OCI-LY1 (cell line): ENCODE data around the gene TIMM44.

Source experiments
- H2AFZ ChIP-seq: fragments of 200-600 bp; sonication (generic), shearing (Covaris generic); 2 replicates; pipeline ENCODE4 v1.6.0; 2014; ENCODE audit warnings: antibody characterized with exemption, mild to moderate bottlenecking, low read length
- H3F3A ChIP-seq: fragments of 200-600 bp; sonication (generic), shearing (Covaris generic); 2 replicates; pipeline ENCODE4 v1.6.0; 2014; ENCODE audit warnings: mild to moderate bottlenecking, antibody characterized with exemption, low read length, moderate library complexity; ENCODE audit not compliant: insufficient read depth
- H3K27ac ChIP-seq: fragments of 200-600 bp; sonication (generic); 2 replicates; pipeline ENCODE4 v1.5.1; 2014; ENCODE audit warnings: low read length, mixed run types, mild to moderate bottlenecking, low read depth; ENCODE audit not compliant: poor library complexity, severe bottlenecking
- H3K27me3 ChIP-seq: fragments of 200-600 bp; sonication (generic); 2 replicates; pipeline ENCODE4 v1.6.0; 2014; ENCODE audit warnings: antibody characterized with exemption, mild to moderate bottlenecking, low read length, moderate library complexity; ENCODE audit not compliant: insufficient read depth
- H3K36me3 ChIP-seq: fragments of 200-600 bp; sonication (generic); 2 replicates; pipeline ENCODE4 v1.6.1; 2014; ENCODE audit warnings: mild to moderate bottlenecking, antibody characterized with exemption, low read length, moderate library complexity, mixed read lengths; ENCODE audit not compliant: insufficient read depth
- H3K4me1 ChIP-seq: fragments of 200-600 bp; sonication (generic); 2 replicates; pipeline ENCODE4 v1.5.1; 2014; ENCODE audit warnings: mild to moderate bottlenecking, low read length, moderate library complexity; ENCODE audit not compliant: insufficient read depth, severe bottlenecking
- H3K4me2 ChIP-seq: fragments of 200-600 bp; sonication (generic), shearing (Covaris generic); 2 replicates; pipeline ENCODE4 v1.6.1; 2014; ENCODE audit warnings: low read length
- H3K4me3 ChIP-seq: fragments of 200-600 bp; sonication (generic); 2 replicates; pipeline ENCODE4 v1.5.1; 2014; ENCODE audit warnings: low read length, low read depth, mild to moderate bottlenecking, mixed read lengths; ENCODE audit not compliant: poor library complexity, severe bottlenecking
- H3K79me2 ChIP-seq: fragments of 200-600 bp; shearing (Covaris generic); 2 replicates; pipeline ENCODE4 v1.6.1; 2016; ENCODE audit warnings: mixed run types, low read length, mixed read lengths; ENCODE audit not compliant: insufficient read depth
- H3K9ac ChIP-seq: fragments of 200-600 bp; sonication (generic), shearing (Covaris generic); 2 replicates; pipeline ENCODE4 v1.6.1; 2014; ENCODE audit warnings: mild to moderate bottlenecking, low read length, mixed read lengths
- H3K9me2 ChIP-seq: fragments of 200-600 bp; sonication (generic), shearing (Covaris generic); 2 replicates; pipeline ENCODE4 v1.6.1; 2014; ENCODE audit warnings: low read depth, mild to moderate bottlenecking, low read length, mixed read lengths
- H3K9me3 ChIP-seq: fragments of 200-600 bp; shearing (Covaris generic); 2 replicates; pipeline ENCODE4 v1.6.1; 2014; ENCODE audit warnings: low read length, mixed read lengths
- H4K20me1 ChIP-seq: fragments of 200-600 bp; sonication (generic), shearing (Covaris generic); 2 replicates; pipeline ENCODE4 v1.6.0; 2016; ENCODE audit warnings: mild to moderate bottlenecking, low read length; ENCODE audit not compliant: insufficient read depth
- CTCF ChIP-seq: fragments of 200-600 bp; sonication (generic), shearing (Covaris generic); IDR thresholded peaks from 2 replicates; pipeline ENCODE4 v1.5.1; 2017; ENCODE audit warnings: mild to moderate bottlenecking, antibody characterized with exemption, low read length, moderate library complexity, mixed read lengths
- EZH2 ChIP-seq: fragments of 200-600 bp; sonication (generic), shearing (Covaris generic); IDR thresholded peaks from 2 replicates; pipeline ENCODE4 v1.8.0; 2017; ENCODE audit warnings: borderline replicate concordance, mixed run types, mild to moderate bottlenecking, antibody characterized with exemption, low read length, moderate library complexity, mixed read lengths

Gene TIMM44

GRCh38 chr19:7943444-7944176 is at the start of gene TIMM44:
Gene TIMM44, minus strand, starts transcription at chr19:7943666. Its CDS starts 15 bp downstream, at chr19:7943651.
- H3K79me2 ChIP-seq: peaks cover 4% of the 10 kb centered on the region; the same call in 1 of the 2 replicates
- peaks cover 28% of the 10 kb centered on the region for H3K36me3 ChIP-seq
- peak within 1 kb of the TSS; percentile 93 for H3K4me2 ChIP-seq
- H3K9me3 ChIP-seq: no peaks in the 10 kb centered on the region
- H2AFZ ChIP-seq: no peak within 1 kb of the TSS
- no peaks in the 10 kb centered on the region for H3K27me3 ChIP-seq
- H3K4me3 ChIP-seq: peak within 1 kb of the TSS; percentile 88
- peak within 1 kb of the TSS; percentile 83 for H3K27ac ChIP-seq
- peaks cover 24% of the 10 kb centered on the region for H3K4me1 ChIP-seq
- H3K9ac ChIP-seq: peak within 1 kb of the TSS; percentile 93
- no peaks in the 10 kb centered on the region for H3F3A ChIP-seq
- H3K9me2 ChIP-seq: no peaks in the 10 kb centered on the region
- H4K20me1 ChIP-seq: no peaks in the 10 kb centered on the region
- TF ChIP-seq EZH2 (no peak), CTCF (no peak)

GRCh38 chr19:7992575-7992974 is 49.1 kb upstream of the TIMM44 start:
- Histone ChIP-seq H3K4me3 (no peak overlapping the region), H3K9ac (no peak overlapping the region), H3K27ac (no peak overlapping the region), H3K4me1 (peaks cover 36% of the 10 kb centered on the region), H3F3A (no peaks in the 10 kb centered on the region), H4K20me1 (no peaks in the 10 kb centered on the region), H2AFZ (no peak overlapping the region), H3K4me2 (no peak overlapping the region), H3K79me2 (peaks cover 54% of the 10 kb centered on the region), H3K9me2 (no peaks in the 10 kb centered on the region), H3K36me3 (peaks cover 73% of the 10 kb centered on the region), H3K9me3 (no peaks in the 10 kb centered on the region), H3K27me3 (no peaks in the 10 kb centered on the region)
- TF ChIP-seq EZH2 (no peak), CTCF (no peak)

GRCh38 chr19:7989071-7989575 is 45.7 kb upstream of the TIMM44 start:
- no peaks in the 10 kb centered on the region for H3F3A ChIP-seq
- no peaks in the 10 kb centered on the region for H3K27me3 ChIP-seq
- H3K9me2 ChIP-seq: no peaks in the 10 kb centered on the region
- H3K4me2 ChIP-seq: no peak overlapping the region
- H2AFZ ChIP-seq: no peak overlapping the region
- no peak for TF ChIP-seq CTCF
- no peak for TF ChIP-seq EZH2
- peaks cover 21% of the 10 kb centered on the region for H3K79me2 ChIP-seq
- peaks cover 91% of the 10 kb centered on the region for H3K36me3 ChIP-seq
- peaks cover 1% of the 10 kb centered on the region for H3K4me1 ChIP-seq
- no peak overlapping the region for H3K4me3 ChIP-seq
- no peaks in the 10 kb centered on the region for H4K20me1 ChIP-seq
- H3K27ac ChIP-seq: no peak overlapping the region
- no peak overlapping the region for H3K9ac ChIP-seq
- H3K9me3 ChIP-seq: no peaks in the 10 kb centered on the region
